Measurements from ENCODE around the gene THSD4.
"Not testable (repeated sequence)": the region's sequence is repeated elsewhere in the genome, so short reads cannot be mapped to it uniquely, and the experiment has no call there.

Gene THSD4

GRCh38 chr15:71202712-71203111 lies 87.4 kb downstream of the THSD4 start:
- no peak overlapping the region for H3K27ac ChIP-seq
- no peak for DNase-seq (ENCODE audit: low read depth, low spot score)
- H3K9ac ChIP-seq (ENCODE audit: insufficient read length) = no peak overlapping the region
- no peak overlapping the region for H3K4me3 ChIP-seq
- no peaks in the 10 kb centered on the region for H3K36me3 ChIP-seq (ENCODE audit: insufficient read depth, low read length)
- H3K9me3 ChIP-seq (ENCODE audit: low read depth, low read length) = no peaks in the 10 kb centered on the region
- TF ChIP-seq FOXP2 (optimal IDR thresholded peaks at IDR 0.05; ENCODE audit: control extremely low read depth, extremely low read length, insufficient read depth) = no peak
- TF ChIP-seq POLR2AphosphoS5 (IDR thresholded peaks at IDR 0.05; ENCODE audit: borderline replicate concordance, low read depth, low read length) = no peak
- no peak for TF ChIP-seq EZH2 (IDR thresholded peaks at IDR 0.05)

- TF ChIP-seq EZH2 (IDR thresholded peaks at IDR 0.05) = no peak
- no peak for TF ChIP-seq FOXP2 (optimal IDR thresholded peaks at IDR 0.05; ENCODE audit: control extremely low read depth, extremely low read length, insufficient read depth)
- no peak for TF ChIP-seq POLR2AphosphoS5 (IDR thresholded peaks at IDR 0.05; ENCODE audit: borderline replicate concordance, low read depth, low read length)
- Histone ChIP-seq H3K27ac (no peak overlapping the region), H3K9me3 (ENCODE audit: low read depth, low read length) (no peaks in the 10 kb centered on the region), H3K4me3 (no peak overlapping the region), H3K36me3 (ENCODE audit: insufficient read depth, low read length) (no peaks in the 10 kb centered on the region), H3K9ac (ENCODE audit: insufficient read length) (no peak overlapping the region)
- no peak for DNase-seq (ENCODE audit: low read depth, low spot score)
Observed at GRCh38 chr15:71203586-71204474, 88.6 kb downstream of the THSD4 start.

- no peak for TF ChIP-seq FOXP2 (optimal IDR thresholded peaks at IDR 0.05; ENCODE audit: control extremely low read depth, extremely low read length, insufficient read depth)
- Histone ChIP-seq H3K27ac (no peak overlapping the region), H3K9me3 (ENCODE audit: low read depth, low read length) (no peaks in the 10 kb centered on the region), H3K9ac (ENCODE audit: insufficient read length) (no peak overlapping the region), H3K4me3 (no peak overlapping the region), H3K36me3 (ENCODE audit: insufficient read depth, low read length) (no peaks in the 10 kb centered on the region)
- no peak for DNase-seq (ENCODE audit: low read depth, low spot score)
Observed at GRCh38 chr15:71207141-71207540, 91.9 kb downstream of the THSD4 start.

GRCh38 chr15:71212146-71212545 lies 96.9 kb downstream of the THSD4 start:
- Histone ChIP-seq H3K36me3 (ENCODE audit: insufficient read depth, low read length) (no peaks in the 10 kb centered on the region), H3K9me3 (ENCODE audit: low read depth, low read length) (no peaks in the 10 kb centered on the region), H3K9ac (ENCODE audit: insufficient read length) (no peak overlapping the region), H3K27ac (no peak overlapping the region), H3K4me3 (no peak overlapping the region)
- no peak for DNase-seq (ENCODE audit: low read depth, low spot score)
- TF ChIP-seq POLR2AphosphoS5 (IDR thresholded peaks at IDR 0.05; ENCODE audit: borderline replicate concordance, low read depth, low read length) = no peak
- no peak for TF ChIP-seq FOXP2 (optimal IDR thresholded peaks at IDR 0.05; ENCODE audit: control extremely low read depth, extremely low read length, insufficient read depth)
- TF ChIP-seq EZH2 (IDR thresholded peaks at IDR 0.05) = no peak

GRCh38 chr15:71213943-71214342 lies 98.7 kb downstream of the THSD4 start:
- not testable (repeated sequence) for H3K27ac ChIP-seq; H3K9ac ChIP-seq (ENCODE audit: insufficient read length); H3K4me3 ChIP-seq; H3K9me3 ChIP-seq (ENCODE audit: low read depth, low read length); DNase-seq (ENCODE audit: low read depth, low spot score); H3K36me3 ChIP-seq (ENCODE audit: insufficient read depth, low read length)

GRCh38 chr15:71215126-71215894 lies 100.0 kb downstream of the THSD4 start:
- no peak for DNase-seq (ENCODE audit: low read depth, low spot score)
- Histone ChIP-seq H3K9me3 (ENCODE audit: low read depth, low read length) (no peaks in the 10 kb centered on the region), H3K36me3 (ENCODE audit: insufficient read depth, low read length) (no peaks in the 10 kb centered on the region), H3K4me3 (peak overlapping the region; percentile 62), H3K9ac (ENCODE audit: insufficient read length) (no peak overlapping the region), H3K27ac (peak overlapping the region; percentile 82)
- TF ChIP-seq FOXP2 (optimal IDR thresholded peaks at IDR 0.05; ENCODE audit: control extremely low read depth, extremely low read length, insufficient read depth) (no peak), POLR2AphosphoS5 (IDR thresholded peaks at IDR 0.05; ENCODE audit: borderline replicate concordance, low read depth, low read length) (no peak), EZH2 (IDR thresholded peaks at IDR 0.05) (no peak)

GRCh38 chr15:71218272-71218805 lies 103.1 kb downstream of the THSD4 start:
- H3K9me3 ChIP-seq (ENCODE audit: low read depth, low read length) = no peaks in the 10 kb centered on the region
- no peak overlapping the region for H3K9ac ChIP-seq (ENCODE audit: insufficient read length)
- no peaks in the 10 kb centered on the region for H3K36me3 ChIP-seq (ENCODE audit: insufficient read depth, low read length)
- no peak for DNase-seq (ENCODE audit: low read depth, low spot score)
- TF ChIP-seq POLR2AphosphoS5 (IDR thresholded peaks at IDR 0.05; ENCODE audit: borderline replicate concordance, low read depth, low read length) = no peak
- no peak for TF ChIP-seq EZH2 (IDR thresholded peaks at IDR 0.05)
- no peak overlapping the region for H3K27ac ChIP-seq
- H3K4me3 ChIP-seq = no peak overlapping the region

- Histone ChIP-seq H3K9me3 (ENCODE audit: low read depth, low read length) (no peaks in the 10 kb centered on the region), H3K36me3 (ENCODE audit: insufficient read depth, low read length) (no peaks in the 10 kb centered on the region), H3K27ac (no peak overlapping the region), H3K9ac (ENCODE audit: insufficient read length) (no peak overlapping the region), H3K4me3 (no peak overlapping the region)
- no peak for DNase-seq (ENCODE audit: low read depth, low spot score)
- TF ChIP-seq FOXP2 (optimal IDR thresholded peaks at IDR 0.05; ENCODE audit: control extremely low read depth, extremely low read length, insufficient read depth) (no peak), POLR2AphosphoS5 (IDR thresholded peaks at IDR 0.05; ENCODE audit: borderline replicate concordance, low read depth, low read length) (no peak), EZH2 (IDR thresholded peaks at IDR 0.05) (no peak)
Observed at GRCh38 chr15:71219101-71219500, 103.8 kb downstream of the THSD4 start.

All from SK-N-MC (cell line).